Kidney (tissue), 22 donors: ENCODE data around the gene TXNDC2. TPM values are rescaled to one million over a fixed set of nuclear protein-coding genes. Genes with fewer than 3 reads are reported as not detected.

Experiments used
- DNase-seq, 5 donors: peaks; one replicate each; pipeline ENCODE4 v3.0.0-alpha.2; 2013 to 2020
- FAIRE-seq: peaks from 2 replicates; lab custom pipeline; 2012; peaks lifted over from hg19 to GRCh38; lab: Jason Lieb, UNC
- H3K27ac ChIP-seq, 2 donors: one replicate each; pipeline ENCODE4 v1.7.0; 2013; ENCODE audit warnings: low read depth in 2 of 2, low read length in 2 of 2, inconsistent platforms in 1 of 2
- H3K27me3 ChIP-seq: one replicate; pipeline ENCODE4 v1.7.1; 2013; ENCODE audit warnings: low read length, inconsistent platforms; ENCODE audit not compliant: control insufficient read depth, insufficient read depth
- H3K36me3 ChIP-seq, 3 donors: one replicate each; pipeline versions ENCODE4 v1.7.0 to v1.7.1; 2013; ENCODE audit warnings: low read length in 3 of 3, control low read depth in 1 of 3, inconsistent platforms in 1 of 3; ENCODE audit not compliant: insufficient read depth in 3 of 3, control insufficient read depth in 2 of 3
- H3K4me1 ChIP-seq, 3 donors: one replicate each; pipeline versions ENCODE4 v1.7.0 to v1.7.1; 2013; ENCODE audit warnings: low read length in 3 of 3, inconsistent platforms in 1 of 3, low read depth in 1 of 3; ENCODE audit not compliant: control insufficient read depth in 2 of 3, insufficient read depth in 2 of 3
- H3K4me3 ChIP-seq, 3 donors: one replicate each; pipeline versions ENCODE4 v1.7.0 to v1.8.1; 2013; ENCODE audit warnings: low read length in 3 of 3, control low read depth in 1 of 3, inconsistent platforms in 1 of 3
- H3K9ac ChIP-seq, 3 donors: one replicate each; pipeline versions ENCODE4 v1.7.0 to v1.7.1; 2013; ENCODE audit warnings: low read length in 3 of 3, control low read depth in 1 of 3, inconsistent platforms in 1 of 3
- H3K9me3 ChIP-seq, 3 donors: one replicate each; pipeline versions ENCODE4 v1.7.0 to v1.7.1; 2013; ENCODE audit warnings: low read length in 3 of 3, control low read depth in 1 of 3, inconsistent platforms in 1 of 3; ENCODE audit not compliant: control insufficient read depth in 2 of 3, insufficient read depth in 1 of 3
- intact Hi-C: fragments of 100-400 bp; cut with DNase I; formaldehyde crosslinking; loops from one replicate; pipeline ENCODE4 v1.11.1; 2022
- long read RNA-seq, 10 donors: library from polyadenylated mRNA in 1 of 10; unstranded in 1 of 10; transcript quantifications; one replicate each; pipeline ENCODE4 v2.0.0 and lab custom pipeline, GENCODE V29; 2021 to 2026
- polyA plus RNA-seq: library from polyadenylated mRNA; stranded (reverse); fragments of 350-450 nt; fragmentation: Illumina TruSeq; extraction: RNeasy Lipid Tissue Mini Kit (QIAGEN cat#74804); gene quantifications from one replicate; pipeline ENCODE4 v1.2.3, GENCODE V29; 2014; ENCODE audit warnings: low read depth, low replicate concordance; ENCODE audit not compliant: insufficient read depth
- total RNA-seq: library from RNA; stranded (reverse); fragmentation: NEBNext Ultra II Directional; extraction: Animal tissue kit (Norgen Biotek cat#: 25700); gene quantifications from one replicate; pipeline ENCODE4 v1.2.1, GENCODE V29; 2021
- TF ChIP-seq, protein P1 (sequence below): IDR thresholded peaks from 3 replicates; pipeline ENCODE4 v1.5.1; 2012; ENCODE audit warnings: mild to moderate bottlenecking, moderate library complexity, borderline replicate concordance; ENCODE audit not compliant: insufficient read depth; ENCODE audit errors: extremely low read depth
- donor health status: control.
- donor health status: control.
- donor health status: control.
- donor health status: control.
- donor health status: control.
- donor health status: DM: yes; HTN: yes; CAD: no.
- donor health status: Normal renal cell carcinoma (clear cell type).

Gene TXNDC2
- total RNA-seq, result 0.16 TPM
- not detected for polyA plus RNA-seq
- long read RNA-seq, donor 1, result 0 reads
- long read RNA-seq, donor 2, result 0 reads
- long read RNA-seq, donor 3, result 0 reads
- long read RNA-seq, donor 4, result 0 reads
- long read RNA-seq, donor 5, result 0 reads
- long read RNA-seq, donor 6, result 0 reads
- long read RNA-seq, donor 7, result 0 reads
- long read RNA-seq, donor 8, result 0 reads
- long read RNA-seq, donor 9, result 0 reads
- long read RNA-seq, donor 10, result 0 reads

DNA sequence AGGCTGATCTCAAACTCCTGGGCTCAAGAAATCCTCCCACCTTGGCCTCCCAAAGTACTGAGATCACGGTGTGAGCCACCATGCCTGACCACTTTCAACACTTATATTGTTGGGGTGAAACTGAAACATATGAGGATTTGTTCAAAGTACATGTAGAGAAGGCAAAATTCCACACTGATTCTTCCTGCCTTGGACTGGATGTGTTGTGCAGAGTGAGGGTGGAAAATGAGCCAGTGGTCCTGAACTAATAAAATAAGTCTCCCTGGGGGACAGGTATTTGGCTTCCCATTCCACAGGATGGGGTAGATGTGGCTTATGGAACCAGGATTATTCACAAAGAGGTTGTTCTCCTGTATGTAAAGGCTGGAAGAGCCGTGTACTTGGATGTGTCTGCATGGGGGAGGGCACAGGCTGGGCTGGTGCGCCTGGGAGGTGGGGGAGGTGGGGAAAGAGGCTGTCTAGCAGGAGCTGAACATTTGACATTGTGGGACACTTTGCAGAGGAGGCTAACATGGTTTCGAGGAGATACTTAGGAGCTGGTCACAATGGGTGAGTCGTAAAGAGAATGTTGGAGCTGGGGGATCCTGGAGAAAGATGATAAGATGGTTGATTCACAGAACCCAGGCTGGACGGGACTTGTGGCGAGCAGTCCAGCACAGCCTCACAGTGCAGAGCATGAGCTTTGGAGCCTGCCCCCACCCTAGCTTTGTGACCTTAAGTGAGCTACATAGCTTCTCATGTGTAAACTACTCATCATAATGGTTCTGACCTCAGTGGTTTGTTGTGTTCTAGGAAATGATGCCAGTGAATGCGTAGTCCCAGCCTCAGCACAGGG lies at the start of gene TXNDC2:
TXNDC2 (plus strand) TSS at position 804 of the 835 bp plus-strand sequence. CDS start 708 bp downstream, outside the sequence.
- H3K4me3 ChIP-seq, result no peak within 1 kb of the TSS
- TF ChIP-seq, protein P1, sequence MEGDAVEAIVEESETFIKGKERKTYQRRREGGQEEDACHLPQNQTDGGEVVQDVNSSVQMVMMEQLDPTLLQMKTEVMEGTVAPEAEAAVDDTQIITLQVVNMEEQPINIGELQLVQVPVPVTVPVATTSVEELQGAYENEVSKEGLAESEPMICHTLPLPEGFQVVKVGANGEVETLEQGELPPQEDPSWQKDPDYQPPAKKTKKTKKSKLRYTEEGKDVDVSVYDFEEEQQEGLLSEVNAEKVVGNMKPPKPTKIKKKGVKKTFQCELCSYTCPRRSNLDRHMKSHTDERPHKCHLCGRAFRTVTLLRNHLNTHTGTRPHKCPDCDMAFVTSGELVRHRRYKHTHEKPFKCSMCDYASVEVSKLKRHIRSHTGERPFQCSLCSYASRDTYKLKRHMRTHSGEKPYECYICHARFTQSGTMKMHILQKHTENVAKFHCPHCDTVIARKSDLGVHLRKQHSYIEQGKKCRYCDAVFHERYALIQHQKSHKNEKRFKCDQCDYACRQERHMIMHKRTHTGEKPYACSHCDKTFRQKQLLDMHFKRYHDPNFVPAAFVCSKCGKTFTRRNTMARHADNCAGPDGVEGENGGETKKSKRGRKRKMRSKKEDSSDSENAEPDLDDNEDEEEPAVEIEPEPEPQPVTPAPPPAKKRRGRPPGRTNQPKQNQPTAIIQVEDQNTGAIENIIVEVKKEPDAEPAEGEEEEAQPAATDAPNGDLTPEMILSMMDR, result no peak
- no peak for FAIRE-seq

GRCh38 chr18:9838144-9838877 lies 47.5 kb upstream of the TXNDC2 start:
- DNase-seq (peak in 3 of 5 donors; percentile 70 to 75 (median 73)), FAIRE-seq (no peak)
- no peak overlapping the region for H3K4me3 ChIP-seq
- H3K4me1 ChIP-seq, result peaks cover 2 to 6% (median 3%) of the 10 kb centered on the region in 3 donors
- no peak overlapping the region for H3K9ac ChIP-seq
- intact Hi-C loops, result no loop called here
- no peaks in the 10 kb centered on the region for H3K27me3 ChIP-seq
- no peaks in the 10 kb centered on the region for H3K9me3 ChIP-seq
- no peak overlapping the region for H3K27ac ChIP-seq
- TF ChIP-seq, protein P1, result no peak
- H3K36me3 ChIP-seq, result no peaks in the 10 kb centered on the region

More for the DNA sequence above, at the start of gene TXNDC2:
- Histone ChIP-seq H3K4me1 (no peaks in the 10 kb centered on the region), H3K9ac (no peak within 1 kb of the TSS), H3K9me3 (no peaks in the 10 kb centered on the region), H3K27ac (no peak within 1 kb of the TSS), H3K27me3 (no peaks in the 10 kb centered on the region), H3K36me3 (no peaks in the 10 kb centered on the region)
- intact Hi-C loops, result no loop called here
- DNase-seq, result no peak

DNA sequence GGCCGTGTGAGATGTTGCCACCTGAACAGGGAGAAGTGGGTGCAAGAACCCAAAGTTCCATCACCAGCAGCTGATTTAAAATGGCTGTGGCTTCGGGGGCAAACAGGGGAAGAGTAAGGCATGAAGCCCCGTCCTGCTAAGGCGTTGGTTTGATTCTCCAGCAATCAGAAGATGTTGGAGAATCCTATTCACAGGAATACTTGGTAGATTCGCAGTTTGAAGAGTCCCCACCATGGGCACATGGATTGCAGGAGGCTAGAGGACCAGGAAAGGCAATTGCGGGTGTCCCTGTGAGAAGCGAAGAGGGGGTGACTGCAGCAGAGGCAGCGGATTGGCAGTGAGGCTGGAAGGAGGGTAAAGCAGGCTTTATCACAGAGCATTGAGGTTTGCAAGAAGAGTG lies 46.6 kb upstream of the TXNDC2 start:
- H3K9ac ChIP-seq, result no peak overlapping the region
- H3K27ac ChIP-seq, result no peak overlapping the region
- H3K4me1 ChIP-seq, result peaks cover 2 to 6% (median 3%) of the 10 kb centered on the region in 3 donors
- TF ChIP-seq, protein P1, result no peak
- H3K4me3 ChIP-seq, result no peak overlapping the region
- intact Hi-C loops, result no loop called here
- DNase-seq (no peak), FAIRE-seq (no peak)
- H3K27me3 ChIP-seq, result no peaks in the 10 kb centered on the region
- H3K36me3 ChIP-seq, result no peaks in the 10 kb centered on the region
- H3K9me3 ChIP-seq, result no peaks in the 10 kb centered on the region
